Measurements from ENCODE around the gene TLX1.

The TLX1 gene

GRCh38 chr10:101134299-101135127 is 3.4 kb downstream of the TLX1 start:
- DNase-seq, result no peak

GRCh38 chr10:101135141-101136006 is 4.3 kb downstream of the TLX1 start:
- no peak for DNase-seq

- no peak for DNase-seq
These were observed 5.1 kb downstream of the TLX1 start for GRCh38 chr10:101136007-101136707.

GRCh38 chr10:101136708-101137121 is 5.6 kb downstream of the TLX1 start:
- no peak for DNase-seq

- DNase-seq, result no peak
These were observed 6.2 kb downstream of the TLX1 start for GRCh38 chr10:101137271-101137670.

GRCh38 chr10:101138788-101139420 is 7.8 kb downstream of the TLX1 start:
- no peak for DNase-seq

- no peak for DNase-seq
These were observed 8.4 kb downstream of the TLX1 start for GRCh38 chr10:101139421-101139911.

GRCh38 chr10:101140084-101140949 is 9.2 kb downstream of the TLX1 start:
- no peak for DNase-seq

- no peak for DNase-seq
These were observed 10.0 kb downstream of the TLX1 start for GRCh38 chr10:101140950-101141615.

- DNase-seq, result peak; percentile 58 to 64
These were observed 10.8 kb downstream of the TLX1 start for GRCh38 chr10:101141616-101142532.

GRCh38 chr10:101142533-101143344 is 11.6 kb downstream of the TLX1 start:
- DNase-seq, result no peak

- DNase-seq, result no peak
These were observed 12.2 kb downstream of the TLX1 start for GRCh38 chr10:101143345-101143630.

GRCh38 chr10:101144053-101144452 is 13.0 kb downstream of the TLX1 start:
- no peak for DNase-seq

GRCh38 chr10:101145145-101145544 is 14.0 kb downstream of the TLX1 start:
- no peak for DNase-seq

GRCh38 chr10:101145750-101146391 is 14.8 kb downstream of the TLX1 start:
- DNase-seq, result no peak

- no peak for DNase-seq
These were observed 15.5 kb downstream of the TLX1 start for GRCh38 chr10:101146392-101147251.

GRCh38 chr10:101151395-101151794 is 20.3 kb downstream of the TLX1 start:
- no peak for DNase-seq

GRCh38 chr10:101152316-101152715 is 21.2 kb downstream of the TLX1 start:
- no peak for DNase-seq

All from hippocampal formation (tissue), 2 donors.